HG02970 (cell line): ENCODE measurements around the gene FEM1A.
"Not testable (repeated sequence)": the region's sequence is repeated elsewhere in the genome, so short reads cannot be mapped to it uniquely, and the experiment has no call there.

Experiments
- ATAC-seq: cut with Tn5 transposase; IDR thresholded peaks from one replicate; pipeline ENCODE4 v1.9.1; 2021; ENCODE audit warnings: mild to moderate bottlenecking, moderate library complexity, moderate number of reproducible peaks; ENCODE audit not compliant: unreplicated experiment, low FRiP score

Gene FEM1A

GRCh38 chr19:4807188-4807587 is 15.7 kb downstream of the FEM1A start:
- ATAC-seq = no peak

- no peak for ATAC-seq
Observed at GRCh38 chr19:4811328-4812131, 20.0 kb downstream of the FEM1A start.

GRCh38 chr19:4814625-4815425 is 23.3 kb downstream of the FEM1A start:
- no peak for ATAC-seq

- ATAC-seq = no peak
Observed at GRCh38 chr19:4815426-4816201, 24.1 kb downstream of the FEM1A start.

GRCh38 chr19:4816202-4816949 is 24.8 kb downstream of the FEM1A start:
- ATAC-seq = no peak

- ATAC-seq = no peak
Observed at GRCh38 chr19:4816950-4817278, 25.4 kb downstream of the FEM1A start.

- no peak for ATAC-seq
Observed at GRCh38 chr19:4817467-4818277, 26.1 kb downstream of the FEM1A start.

- no peak for ATAC-seq
Observed at GRCh38 chr19:4821265-4821664, 29.7 kb downstream of the FEM1A start.

GRCh38 chr19:4822354-4822753 is 30.8 kb downstream of the FEM1A start:
- ATAC-seq = not testable (repeated sequence)

GRCh38 chr19:4823577-4823976 is 32.0 kb downstream of the FEM1A start:
- no peak for ATAC-seq

- ATAC-seq = no peak
Observed at GRCh38 chr19:4829001-4829712, 37.6 kb downstream of the FEM1A start.

- ATAC-seq = no peak
Observed at GRCh38 chr19:4830332-4830731, 38.8 kb downstream of the FEM1A start.

- ATAC-seq = no peak
Observed at GRCh38 chr19:4830768-4831265, 39.3 kb downstream of the FEM1A start.

GRCh38 chr19:4831304-4831978 is 39.9 kb downstream of the FEM1A start, which contains the start of gene TICAM1:
TSS of gene TICAM1 (minus strand) at chr19:4831712. CDS start at chr19:4818377, 13,335 bp downstream.
- ATAC-seq = peak; percentile 69

GRCh38 chr19:4831979-4832340 is 40.4 kb downstream of the FEM1A start:
- ATAC-seq = not testable (repeated sequence)

GRCh38 chr19:4832776-4833175 is 41.2 kb downstream of the FEM1A start:
- ATAC-seq = no peak

- no peak for ATAC-seq
Observed at GRCh38 chr19:4839192-4839591, 47.7 kb downstream of the FEM1A start.

GRCh38 chr19:4843647-4843965 is 52.1 kb downstream of the FEM1A start:
- no peak for ATAC-seq
